ENCODE results near the gene FAM209A.

GRCh38 chr20:56517211-56517610 is 7.3 kb upstream of the FAM209A start:
- TF ChIP-seq, protein P1, sequence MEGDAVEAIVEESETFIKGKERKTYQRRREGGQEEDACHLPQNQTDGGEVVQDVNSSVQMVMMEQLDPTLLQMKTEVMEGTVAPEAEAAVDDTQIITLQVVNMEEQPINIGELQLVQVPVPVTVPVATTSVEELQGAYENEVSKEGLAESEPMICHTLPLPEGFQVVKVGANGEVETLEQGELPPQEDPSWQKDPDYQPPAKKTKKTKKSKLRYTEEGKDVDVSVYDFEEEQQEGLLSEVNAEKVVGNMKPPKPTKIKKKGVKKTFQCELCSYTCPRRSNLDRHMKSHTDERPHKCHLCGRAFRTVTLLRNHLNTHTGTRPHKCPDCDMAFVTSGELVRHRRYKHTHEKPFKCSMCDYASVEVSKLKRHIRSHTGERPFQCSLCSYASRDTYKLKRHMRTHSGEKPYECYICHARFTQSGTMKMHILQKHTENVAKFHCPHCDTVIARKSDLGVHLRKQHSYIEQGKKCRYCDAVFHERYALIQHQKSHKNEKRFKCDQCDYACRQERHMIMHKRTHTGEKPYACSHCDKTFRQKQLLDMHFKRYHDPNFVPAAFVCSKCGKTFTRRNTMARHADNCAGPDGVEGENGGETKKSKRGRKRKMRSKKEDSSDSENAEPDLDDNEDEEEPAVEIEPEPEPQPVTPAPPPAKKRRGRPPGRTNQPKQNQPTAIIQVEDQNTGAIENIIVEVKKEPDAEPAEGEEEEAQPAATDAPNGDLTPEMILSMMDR (IDR thresholded peaks at IDR 0.05; ENCODE audit: low read length): no peak
- TF ChIP-seq EZH2 (optimal IDR thresholded peaks at IDR 0.05; ENCODE audit: low read depth, low read length): no peak
